K562 (cell line): Measurements from ENCODE around the gene RNPEPL1. TPM values are rescaled to one million over a fixed set of nuclear protein-coding genes. Genes with fewer than 3 reads are reported as not detected.
A peak's percentile ranks its signal among the peaks of the same experiment; 100 is the strongest.

ENCODE experiments used
- ATF1 ChIP-seq, 2 experiments: fragments of 450-650 bp in 1 of 2; IDR thresholded peaks; 2 replicates each; pipeline ENCODE4 v1.6.1; 2016; ENCODE audit warnings: missing compliant biosample characterization in 1 of 2, missing genetic modification characterization in 1 of 2
- DACH1 ChIP-seq: fragments of 450-650 bp; IDR thresholded peaks from 2 replicates; pipeline ENCODE4 v1.6.1; 2018; ENCODE audit not compliant: partially characterized antibody
- FOSL1 ChIP-seq: fragments of 200-800 bp; sonication (Bioruptor generic); conservative IDR thresholded peaks from 2 replicates; pipeline ENCODE4 v1.6.1; 2016; ENCODE audit warnings: missing genetic modification characterization, missing compliant biosample characterization
- KDM2B ChIP-seq: fragments of 250-450 bp; sonication (Bioruptor Pico); IDR thresholded peaks from 2 replicates; pipeline ENCODE4 v1.8.0; 2021; ENCODE audit warnings: mild to moderate bottlenecking, moderate library complexity
- LEF1 ChIP-seq: fragments of 450-650 bp; IDR thresholded peaks from 2 replicates; pipeline ENCODE4 v1.6.1; 2016; ENCODE audit warnings: mild to moderate bottlenecking
- MIER1 ChIP-seq: fragments of 450-650 bp; IDR thresholded peaks from 2 replicates; pipeline ENCODE4 v1.6.1; 2016; ENCODE audit warnings: antibody characterized with exemption, mild to moderate bottlenecking, low read depth
- MTA2 ChIP-seq: fragments of 450-650 bp; IDR thresholded peaks from 2 replicates; pipeline ENCODE4 v1.6.1; 2016; ENCODE audit warnings: low read depth
- POLR2G ChIP-seq: fragments of 200-400 bp; formaldehyde crosslinking; IDR thresholded peaks from 2 replicates; pipeline ENCODE4 v1.6.1; 2017; ENCODE audit warnings: low read depth, mild to moderate bottlenecking, antibody characterized with exemption, low read length, moderate library complexity
- PPARD ChIP-seq: fragments of 250-450 bp; sonication (Bioruptor Pico); IDR thresholded peaks from 2 replicates; pipeline ENCODE4 v1.8.0; 2022; ENCODE audit warnings: inconsistent platforms, mild to moderate bottlenecking, moderate library complexity
- PRDM10 ChIP-seq: fragments of 450-650 bp; IDR thresholded peaks from 2 replicates; pipeline ENCODE4 v1.6.1; 2018; ENCODE audit not compliant: partially characterized antibody
- SETDB1 ChIP-seq: IDR thresholded peaks from one replicate; pipeline ENCODE4 v1.6.1; 2012; ENCODE audit warnings: low read length, control low read depth, inconsistent platforms
- SMAD1 ChIP-seq: fragments of 150-350 bp; IDR thresholded peaks from 2 replicates; pipeline ENCODE4 v1.6.1; 2014; ENCODE audit warnings: low read length, low read depth; ENCODE audit not compliant: partially characterized antibody
- SMARCA5 ChIP-seq: fragments of 450-650 bp; IDR thresholded peaks from 2 replicates; pipeline ENCODE4 v1.6.1; 2016
- SREBF1 ChIP-seq: fragments of 150-350 bp; IDR thresholded peaks from 2 replicates; pipeline ENCODE4 v1.6.1; 2014; ENCODE audit warnings: antibody characterized with exemption, low read depth, low read length, borderline replicate concordance
- ZBTB7A ChIP-seq: IDR thresholded peaks from 2 replicates; pipeline ENCODE4 v1.6.1; 2011; ENCODE audit warnings: low read depth, mild to moderate bottlenecking, low read length, moderate library complexity, borderline replicate concordance; ENCODE audit not compliant: control insufficient read depth
- ZNF324 ChIP-seq: fragments of 250-450 bp; sonication (Bioruptor Pico); IDR thresholded peaks from 2 replicates; pipeline ENCODE4 v1.4.0; 2020; ENCODE audit warnings: mild to moderate bottlenecking
- ZNF785 ChIP-seq: fragments of 250-450 bp; sonication (Bioruptor Pico); IDR thresholded peaks from 2 replicates; pipeline ENCODE4 v1.4.0; 2020; ENCODE audit warnings: mild to moderate bottlenecking
- polyA plus RNA-seq, 8 experiments: library from polyadenylated mRNA; depleted of rRNA in 4 of 8; stranded (reverse) in 5 of 8; unstranded in 3 of 8; fragments of >200 nt; fragmentation: Nextera tagmentation in 2 of 8; fragmentation: Illumina TruSeq in 1 of 8; extraction: Ambion mirVana in 2 of 8; extraction: Trizol in 1 of 8; gene quantifications; 2 replicates each; pipeline versions ENCODE4 v1.2.1 to v1.2.3, GENCODE V29; 2011 to 2014; ENCODE audit warnings: inconsistent platforms in 1 of 8, missing spikeins in 1 of 8
- total RNA-seq, 7 experiments: library from RNA; depleted of rRNA in 6 of 7; stranded (reverse); fragments of >200 nt in 6 of 7; fragmentation: Illumina TruSeq in 2 of 7; extraction: Trizol in 2 of 7; gene quantifications; 2 replicates each; pipeline versions ENCODE4 v1.2.1 to v1.2.3, GENCODE V29; 2011 to 2021; ENCODE audit warnings: low replicate concordance in 1 of 7
- TF ChIP-seq, protein P1 (sequence below): sonication (generic); formaldehyde crosslinking; IDR thresholded peaks from 2 replicates; pipeline ENCODE4 v1.8.1; 2023; ENCODE audit warnings: mild to moderate bottlenecking, missing genetic modification reagents
- TF ChIP-seq, protein P2 (sequence below): sonication (generic); formaldehyde crosslinking; IDR thresholded peaks from 2 replicates; pipeline ENCODE4 v1.8.0; 2023; ENCODE audit warnings: mild to moderate bottlenecking, missing genetic modification reagents

RNPEPL1 gene
- total and polyA plus RNA-seq, 9 of the 15 experiments (the other 6 are each of a cell fraction or from before 2014, with no cell fraction given) = 0.07 to 38.7 (median 5.6) TPM

DNA sequence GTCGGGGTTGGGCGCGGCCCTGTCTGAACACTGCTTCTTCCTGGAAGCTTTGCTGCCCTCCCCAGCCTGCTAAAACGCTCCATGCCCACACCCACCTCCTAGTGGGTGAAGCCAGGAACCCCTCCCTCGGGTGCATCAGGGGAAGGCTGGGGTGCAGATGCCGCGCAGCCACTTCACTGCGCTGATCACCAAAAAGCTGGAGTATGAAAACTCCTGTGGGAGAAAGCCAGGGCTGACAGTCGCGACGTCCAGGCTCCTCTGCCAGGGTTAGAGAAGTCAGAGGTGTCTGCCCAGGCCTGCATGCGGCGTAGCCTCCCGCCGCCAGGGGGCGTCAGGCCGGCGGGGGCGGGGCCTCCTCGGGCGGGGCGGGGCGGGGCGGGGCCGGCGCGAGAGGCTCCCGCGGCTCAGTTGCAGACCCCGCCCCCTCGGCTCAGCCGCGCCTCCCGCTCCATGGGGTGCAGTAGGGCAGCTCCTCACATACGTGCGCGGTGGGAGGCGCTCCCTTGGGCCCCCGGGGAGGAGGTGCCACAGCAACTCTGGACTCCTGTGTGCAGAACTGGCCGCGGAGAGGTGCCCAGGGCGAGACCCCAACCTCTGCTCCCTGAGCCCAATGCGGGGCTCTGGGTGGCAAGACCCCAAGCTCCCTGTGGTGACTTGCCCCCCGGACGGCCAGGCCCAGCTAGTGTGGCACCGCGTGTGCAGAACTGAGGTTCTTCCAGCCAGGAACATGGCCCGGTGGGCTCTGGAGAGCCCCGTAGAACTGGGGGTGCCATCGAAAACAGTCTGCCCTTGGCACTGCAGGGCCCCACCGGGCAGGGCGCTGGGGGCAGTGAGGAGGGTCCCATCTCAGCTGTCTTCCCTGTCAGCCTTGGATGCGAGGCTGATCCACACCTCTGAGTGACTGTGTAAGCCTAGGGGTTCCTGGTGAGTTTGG is 1.8 kb upstream of the RNPEPL1 start (continued):
- TF ChIP-seq, protein P1, sequence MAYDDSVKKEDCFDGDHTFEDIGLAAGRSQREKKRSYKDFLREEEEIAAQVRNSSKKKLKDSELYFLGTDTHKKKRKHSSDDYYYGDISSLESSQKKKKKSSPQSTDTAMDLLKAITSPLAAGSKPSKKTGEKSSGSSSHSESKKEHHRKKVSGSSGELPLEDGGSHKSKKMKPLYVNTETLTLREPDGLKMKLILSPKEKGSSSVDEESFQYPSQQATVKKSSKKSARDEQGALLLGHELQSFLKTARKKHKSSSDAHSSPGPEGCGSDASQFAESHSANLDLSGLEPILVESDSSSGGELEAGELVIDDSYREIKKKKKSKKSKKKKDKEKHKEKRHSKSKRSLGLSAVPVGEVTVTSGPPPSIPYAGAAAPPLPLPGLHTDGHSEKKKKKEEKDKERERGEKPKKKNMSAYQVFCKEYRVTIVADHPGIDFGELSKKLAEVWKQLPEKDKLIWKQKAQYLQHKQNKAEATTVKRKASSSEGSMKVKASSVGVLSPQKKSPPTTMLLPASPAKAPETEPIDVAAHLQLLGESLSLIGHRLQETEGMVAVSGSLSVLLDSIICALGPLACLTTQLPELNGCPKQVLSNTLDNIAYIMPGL = no peak
- TF ChIP-seq ZNF785 (CRISPR knock-in tag) (no peak), MTA2 (no peak), MIER1 (no peak), SMAD1 (no peak), ZBTB7A (peak; percentile 57; the same call in 1 of the 2 replicates), PPARD (CRISPR knock-in tag) (no peak), DACH1 (no peak), SETDB1 (no peak), ATF1 (CRISPR knock-in tag; IDR thresholded peaks at IDR 0.05) (no peak), ATF1 (tag; IDR thresholded peaks at IDR 0.05) (no peak), LEF1 (no peak), KDM2B (CRISPR knock-in tag) (no peak), SMARCA5 (peak; percentile 80), FOSL1 (no peak), PRDM10 (no peak), ZNF324 (CRISPR knock-in tag) (no peak), POLR2G (peak; percentile 70), SREBF1 (no peak)
- TF ChIP-seq, protein P2, sequence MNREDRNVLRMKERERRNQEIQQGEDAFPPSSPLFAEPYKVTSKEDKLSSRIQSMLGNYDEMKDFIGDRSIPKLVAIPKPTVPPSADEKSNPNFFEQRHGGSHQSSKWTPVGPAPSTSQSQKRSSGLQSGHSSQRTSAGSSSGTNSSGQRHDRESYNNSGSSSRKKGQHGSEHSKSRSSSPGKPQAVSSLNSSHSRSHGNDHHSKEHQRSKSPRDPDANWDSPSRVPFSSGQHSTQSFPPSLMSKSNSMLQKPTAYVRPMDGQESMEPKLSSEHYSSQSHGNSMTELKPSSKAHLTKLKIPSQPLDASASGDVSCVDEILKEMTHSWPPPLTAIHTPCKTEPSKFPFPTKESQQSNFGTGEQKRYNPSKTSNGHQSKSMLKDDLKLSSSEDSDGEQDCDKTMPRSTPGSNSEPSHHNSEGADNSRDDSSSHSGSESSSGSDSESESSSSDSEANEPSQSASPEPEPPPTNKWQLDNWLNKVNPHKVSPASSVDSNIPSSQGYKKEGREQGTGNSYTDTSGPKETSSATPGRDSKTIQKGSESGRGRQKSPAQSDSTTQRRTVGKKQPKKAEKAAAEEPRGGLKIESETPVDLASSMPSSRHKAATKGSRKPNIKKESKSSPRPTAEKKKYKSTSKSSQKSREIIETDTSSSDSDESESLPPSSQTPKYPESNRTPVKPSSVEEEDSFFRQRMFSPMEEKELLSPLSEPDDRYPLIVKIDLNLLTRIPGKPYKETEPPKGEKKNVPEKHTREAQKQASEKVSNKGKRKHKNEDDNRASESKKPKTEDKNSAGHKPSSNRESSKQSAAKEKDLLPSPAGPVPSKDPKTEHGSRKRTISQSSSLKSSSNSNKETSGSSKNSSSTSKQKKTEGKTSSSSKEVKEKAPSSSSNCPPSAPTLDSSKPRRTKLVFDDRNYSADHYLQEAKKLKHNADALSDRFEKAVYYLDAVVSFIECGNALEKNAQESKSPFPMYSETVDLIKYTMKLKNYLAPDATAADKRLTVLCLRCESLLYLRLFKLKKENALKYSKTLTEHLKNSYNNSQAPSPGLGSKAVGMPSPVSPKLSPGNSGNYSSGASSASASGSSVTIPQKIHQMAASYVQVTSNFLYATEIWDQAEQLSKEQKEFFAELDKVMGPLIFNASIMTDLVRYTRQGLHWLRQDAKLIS (CRISPR knock-in tag) = no peak
